Fibroblast of mammary gland (primary cell): Measurements from ENCODE around the gene TCAF1.
"Not testable (repeated sequence)": the region's sequence is repeated elsewhere in the genome, so short reads cannot be mapped to it uniquely, and the experiment has no call there.

ENCODE experiments used
- DNase-seq: peaks from one replicate; pipeline ENCODE4 v3.0.0-alpha.2; 2010; ENCODE audit warnings: low read depth
- H3K4me3 ChIP-seq: 2 replicates; pipeline ENCODE4 v1.5.1; 2011; ENCODE audit warnings: low read depth, mild to moderate bottlenecking, low read length, moderate library complexity; ENCODE audit not compliant: control insufficient read depth
- TF ChIP-seq, protein P1 (sequence below): conservative IDR thresholded peaks from 2 replicates; pipeline ENCODE4 v1.5.1; 2011; ENCODE audit warnings: low read depth, low read length, inconsistent platforms; ENCODE audit not compliant: control insufficient read depth, insufficient read depth

Gene TCAF1

DNA sequence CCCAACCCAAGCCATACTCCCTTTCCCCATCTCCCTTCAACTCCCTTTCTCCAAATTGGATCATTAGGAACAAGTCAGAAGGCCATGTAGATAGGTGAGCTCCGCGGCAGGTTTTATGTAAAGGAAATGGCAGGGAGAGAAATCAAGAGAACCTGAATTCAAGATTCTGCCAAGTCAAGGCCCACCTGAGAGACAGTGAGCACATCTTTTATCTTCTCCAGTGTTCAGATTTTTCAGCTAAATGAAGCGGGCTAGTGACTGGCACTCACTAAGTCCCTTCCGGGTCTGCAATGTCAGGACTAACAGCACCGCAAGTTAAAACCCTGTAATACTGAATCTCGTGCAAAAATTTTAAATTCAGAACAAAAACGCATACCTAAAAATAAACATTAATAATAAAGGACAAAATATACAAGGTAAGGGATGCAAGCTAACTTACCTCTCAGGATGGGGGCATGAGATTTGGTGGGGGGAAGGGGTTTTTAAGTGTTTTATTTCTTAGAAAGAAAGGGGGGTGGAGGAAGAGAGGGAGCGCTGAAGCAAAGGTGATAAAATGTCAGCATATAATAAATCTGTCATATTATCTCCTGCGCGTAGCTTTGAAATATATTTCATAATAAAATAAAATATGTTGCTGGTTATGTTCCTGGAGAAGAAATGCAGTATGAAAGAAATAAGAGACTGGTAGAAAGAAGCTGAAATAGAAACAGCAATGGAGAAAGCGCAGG lies 17.6 kb downstream of the TCAF1 start:
- TF ChIP-seq, protein P1, sequence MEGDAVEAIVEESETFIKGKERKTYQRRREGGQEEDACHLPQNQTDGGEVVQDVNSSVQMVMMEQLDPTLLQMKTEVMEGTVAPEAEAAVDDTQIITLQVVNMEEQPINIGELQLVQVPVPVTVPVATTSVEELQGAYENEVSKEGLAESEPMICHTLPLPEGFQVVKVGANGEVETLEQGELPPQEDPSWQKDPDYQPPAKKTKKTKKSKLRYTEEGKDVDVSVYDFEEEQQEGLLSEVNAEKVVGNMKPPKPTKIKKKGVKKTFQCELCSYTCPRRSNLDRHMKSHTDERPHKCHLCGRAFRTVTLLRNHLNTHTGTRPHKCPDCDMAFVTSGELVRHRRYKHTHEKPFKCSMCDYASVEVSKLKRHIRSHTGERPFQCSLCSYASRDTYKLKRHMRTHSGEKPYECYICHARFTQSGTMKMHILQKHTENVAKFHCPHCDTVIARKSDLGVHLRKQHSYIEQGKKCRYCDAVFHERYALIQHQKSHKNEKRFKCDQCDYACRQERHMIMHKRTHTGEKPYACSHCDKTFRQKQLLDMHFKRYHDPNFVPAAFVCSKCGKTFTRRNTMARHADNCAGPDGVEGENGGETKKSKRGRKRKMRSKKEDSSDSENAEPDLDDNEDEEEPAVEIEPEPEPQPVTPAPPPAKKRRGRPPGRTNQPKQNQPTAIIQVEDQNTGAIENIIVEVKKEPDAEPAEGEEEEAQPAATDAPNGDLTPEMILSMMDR: no peak
- H3K4me3 ChIP-seq: peak overlapping the region; percentile 70
- DNase-seq: no peak

DNA sequence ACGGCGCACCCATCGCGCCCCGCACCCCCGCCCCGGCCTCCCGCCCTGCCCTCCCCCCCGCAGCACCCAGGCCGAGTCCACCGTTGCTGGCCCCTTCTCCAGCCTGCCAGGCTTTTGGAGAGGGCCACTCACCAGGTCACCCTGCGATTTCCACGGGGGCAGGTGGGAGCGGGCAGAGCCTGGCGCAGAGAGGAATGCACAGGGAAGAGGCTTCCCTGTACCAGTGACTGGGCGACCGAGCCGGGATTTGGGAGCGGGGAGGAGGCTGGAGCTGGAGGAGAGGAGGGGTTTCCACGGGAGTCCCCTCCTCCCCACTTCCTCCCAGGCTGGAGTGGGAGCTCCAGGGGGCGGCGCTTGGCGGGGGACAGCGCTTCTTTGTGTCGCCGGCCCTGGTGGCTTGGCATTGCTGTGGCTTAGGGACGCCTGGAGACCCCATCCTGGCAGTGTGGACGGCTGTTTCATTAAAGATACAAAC lies 19.3 kb downstream of the TCAF1 start:
- peak; percentile 59 for DNase-seq
- TF ChIP-seq, protein P1: no peak
- H3K4me3 ChIP-seq: peak overlapping the region; percentile 77

DNA sequence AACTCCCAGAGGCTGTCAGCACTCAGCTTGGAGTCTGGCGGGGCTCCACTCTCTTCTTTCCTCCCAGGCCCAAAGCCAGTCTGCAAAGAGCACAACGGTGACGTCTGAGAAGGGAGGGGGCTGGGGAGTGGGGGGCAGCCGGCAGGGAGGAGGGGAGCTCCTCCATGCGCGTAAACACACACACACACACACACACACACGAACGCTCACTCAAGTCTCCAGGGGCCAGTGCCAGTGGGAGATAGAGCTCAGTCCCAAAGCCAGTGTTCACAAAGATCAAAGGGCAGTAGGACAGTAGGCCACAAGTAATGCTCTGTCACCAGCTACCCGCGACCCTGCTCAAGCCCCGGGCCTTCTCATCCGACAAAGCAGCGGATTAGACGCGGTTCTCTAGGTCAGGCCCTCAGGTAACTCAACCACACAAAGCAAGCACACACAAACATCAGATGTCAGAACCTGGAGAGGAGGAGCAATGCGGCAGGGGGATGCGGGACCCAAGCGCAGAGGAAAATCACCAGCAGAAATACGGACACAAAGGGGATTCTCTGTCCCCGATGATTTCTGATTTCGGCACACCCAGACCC lies 19.9 kb downstream of the TCAF1 start:
- peak overlapping the region; percentile 77 for H3K4me3 ChIP-seq
- peak; percentile 64 for DNase-seq
- TF ChIP-seq, protein P1: no peak

DNA sequence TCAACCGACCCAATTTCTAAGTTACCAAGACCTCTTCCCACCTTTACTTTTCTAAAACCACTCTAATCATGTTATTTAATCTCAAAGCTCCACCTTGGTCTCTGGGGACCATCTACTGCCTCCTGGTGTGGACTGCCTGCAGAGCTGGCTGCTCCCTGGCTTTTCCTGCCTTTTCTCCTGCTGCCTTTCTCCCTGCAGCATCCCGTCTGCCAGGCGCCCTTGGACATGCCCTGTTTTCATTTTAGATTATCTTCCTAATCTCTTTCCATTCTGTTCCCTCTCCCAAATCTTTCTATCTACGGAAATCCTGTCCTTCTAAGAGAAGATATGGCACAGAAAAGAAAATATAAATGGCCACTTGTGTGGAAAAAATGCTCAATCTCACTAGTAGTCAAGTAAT lies 23.1 kb downstream of the TCAF1 start:
- no peak for DNase-seq
- H3K4me3 ChIP-seq: no peak overlapping the region
- TF ChIP-seq, protein P1: no peak

- no peak for DNase-seq
- no peak overlapping the region for H3K4me3 ChIP-seq
- TF ChIP-seq, protein P1: no peak
Observed at GRCh38 chr7:143877098-143877497, 24.9 kb downstream of the TCAF1 start.

GRCh38 chr7:143876218-143876617 lies 25.8 kb downstream of the TCAF1 start:
- DNase-seq: no peak
- TF ChIP-seq, protein P1: no peak
- no peak overlapping the region for H3K4me3 ChIP-seq

DNA sequence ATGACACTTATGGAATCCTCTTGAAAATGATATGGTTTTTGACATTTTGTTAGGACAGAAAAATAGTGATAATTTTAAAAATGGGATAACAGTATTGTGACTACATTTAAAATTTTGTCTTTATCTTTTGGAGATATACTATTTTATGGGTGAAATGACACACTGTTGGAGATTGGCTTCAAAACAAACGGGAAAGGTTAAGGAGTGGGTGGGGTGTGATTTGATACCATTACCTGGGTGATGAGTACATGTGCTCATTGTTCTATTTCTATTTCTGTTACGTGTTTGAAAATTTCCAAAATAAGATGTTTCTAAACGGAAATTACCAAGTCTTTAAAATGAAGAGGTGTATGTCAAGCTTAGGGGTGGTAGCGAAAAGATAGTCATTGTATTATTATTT lies 28.7 kb downstream of the TCAF1 start:
- H3K4me3 ChIP-seq, DNase-seq: not testable (repeated sequence)

- not testable (repeated sequence) for DNase-seq, H3K4me3 ChIP-seq
Observed at GRCh38 chr7:143871534-143871933, 30.4 kb downstream of the TCAF1 start.

- H3K4me3 ChIP-seq, DNase-seq: not testable (repeated sequence)
Observed at GRCh38 chr7:143857994-143858393, 44.0 kb downstream of the TCAF1 start.

DNA sequence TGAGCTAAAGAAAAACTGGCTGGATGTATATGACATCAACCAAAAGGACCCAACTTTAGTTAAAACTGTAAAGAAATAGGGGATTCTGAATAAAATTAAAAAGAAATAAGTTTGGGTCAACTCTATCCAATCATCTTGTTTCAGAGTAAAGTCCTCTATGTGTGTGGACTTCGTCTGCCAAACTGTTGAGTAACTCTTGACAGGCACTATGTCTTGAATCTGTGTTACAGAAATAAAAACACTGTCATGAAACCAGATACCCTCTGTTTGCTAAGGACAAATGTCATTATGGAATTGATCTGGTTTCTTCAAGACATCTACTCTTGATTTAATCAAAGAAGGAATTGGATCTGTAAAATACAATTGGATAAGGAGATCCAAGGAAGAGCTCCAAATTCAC lies 46.5 kb downstream of the TCAF1 start:
- not testable (repeated sequence) for H3K4me3 ChIP-seq, DNase-seq
